ENCODE data around the gene PDIA5.

PDIA5 gene

GRCh38 chr3:123054931-123055330 lies 11.9 kb upstream of the PDIA5 start:
- Histone ChIP-seq H3K4me3 (replicated peaks; ENCODE audit: insufficient read depth, low read length) (no peak overlapping the region), H3K27ac (replicated peaks) (no peak overlapping the region), H3K27me3 (ENCODE audit: insufficient read depth, poor library complexity, severe bottlenecking) (no peaks in the 10 kb centered on the region)
- TF ChIP-seq, protein P1, sequence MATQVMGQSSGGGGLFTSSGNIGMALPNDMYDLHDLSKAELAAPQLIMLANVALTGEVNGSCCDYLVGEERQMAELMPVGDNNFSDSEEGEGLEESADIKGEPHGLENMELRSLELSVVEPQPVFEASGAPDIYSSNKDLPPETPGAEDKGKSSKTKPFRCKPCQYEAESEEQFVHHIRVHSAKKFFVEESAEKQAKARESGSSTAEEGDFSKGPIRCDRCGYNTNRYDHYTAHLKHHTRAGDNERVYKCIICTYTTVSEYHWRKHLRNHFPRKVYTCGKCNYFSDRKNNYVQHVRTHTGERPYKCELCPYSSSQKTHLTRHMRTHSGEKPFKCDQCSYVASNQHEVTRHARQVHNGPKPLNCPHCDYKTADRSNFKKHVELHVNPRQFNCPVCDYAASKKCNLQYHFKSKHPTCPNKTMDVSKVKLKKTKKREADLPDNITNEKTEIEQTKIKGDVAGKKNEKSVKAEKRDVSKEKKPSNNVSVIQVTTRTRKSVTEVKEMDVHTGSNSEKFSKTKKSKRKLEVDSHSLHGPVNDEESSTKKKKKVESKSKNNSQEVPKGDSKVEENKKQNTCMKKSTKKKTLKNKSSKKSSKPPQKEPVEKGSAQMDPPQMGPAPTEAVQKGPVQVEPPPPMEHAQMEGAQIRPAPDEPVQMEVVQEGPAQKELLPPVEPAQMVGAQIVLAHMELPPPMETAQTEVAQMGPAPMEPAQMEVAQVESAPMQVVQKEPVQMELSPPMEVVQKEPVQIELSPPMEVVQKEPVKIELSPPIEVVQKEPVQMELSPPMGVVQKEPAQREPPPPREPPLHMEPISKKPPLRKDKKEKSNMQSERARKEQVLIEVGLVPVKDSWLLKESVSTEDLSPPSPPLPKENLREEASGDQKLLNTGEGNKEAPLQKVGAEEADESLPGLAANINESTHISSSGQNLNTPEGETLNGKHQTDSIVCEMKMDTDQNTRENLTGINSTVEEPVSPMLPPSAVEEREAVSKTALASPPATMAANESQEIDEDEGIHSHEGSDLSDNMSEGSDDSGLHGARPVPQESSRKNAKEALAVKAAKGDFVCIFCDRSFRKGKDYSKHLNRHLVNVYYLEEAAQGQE (IDR thresholded peaks at IDR 0.05; ENCODE audit: insufficient replicate concordance, low read depth) = no peak
- TF ChIP-seq GABPA (IDR thresholded peaks at IDR 0.05; ENCODE audit: low read depth) (no peak), SPI1 (IDR thresholded peaks at IDR 0.05; ENCODE audit: borderline replicate concordance, low read depth) (no peak), CTCF (IDR thresholded peaks at IDR 0.05; ENCODE audit: insufficient read depth, low read length) (no peak), POLR2AphosphoS5 (IDR thresholded peaks at IDR 0.05; ENCODE audit: low read depth) (no peak)
- DNase-seq (ENCODE audit: low read depth in 1 of 2, low spot score in 1 of 2) = no peak

DNA sequence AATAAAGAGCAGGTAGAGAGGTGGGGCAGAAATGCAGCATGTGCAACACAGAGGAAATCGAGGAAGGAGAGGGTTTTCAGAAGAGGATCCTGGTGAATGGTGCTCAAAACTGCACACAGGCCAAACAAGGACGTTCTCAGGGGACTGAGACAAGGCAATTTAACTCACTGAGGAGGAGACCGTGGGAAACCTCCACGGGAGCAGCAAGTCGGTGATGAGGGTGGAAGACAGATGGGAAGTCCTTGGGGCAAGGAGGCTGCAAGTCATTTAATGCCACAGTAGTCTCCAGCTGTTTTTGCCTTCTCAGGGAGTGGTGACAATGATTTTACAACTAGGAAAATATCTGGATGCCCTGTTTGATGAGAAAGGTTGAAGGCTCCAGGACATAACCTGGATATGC lies 11.5 kb upstream of the PDIA5 start:
- Histone ChIP-seq H3K4me3 (replicated peaks; ENCODE audit: insufficient read depth, low read length) (no peak overlapping the region), H3K27me3 (ENCODE audit: insufficient read depth, poor library complexity, severe bottlenecking) (no peaks in the 10 kb centered on the region), H3K27ac (replicated peaks) (no peak overlapping the region)
- TF ChIP-seq, protein P1 (IDR thresholded peaks at IDR 0.05; ENCODE audit: insufficient replicate concordance, low read depth) = no peak
- TF ChIP-seq SPI1 (IDR thresholded peaks at IDR 0.05; ENCODE audit: borderline replicate concordance, low read depth) (no peak), GABPA (IDR thresholded peaks at IDR 0.05; ENCODE audit: low read depth) (no peak), POLR2AphosphoS5 (IDR thresholded peaks at IDR 0.05; ENCODE audit: low read depth) (no peak), CTCF (IDR thresholded peaks at IDR 0.05; ENCODE audit: insufficient read depth, low read length) (no peak)
- no peak for DNase-seq (ENCODE audit: low read depth in 1 of 2, low spot score in 1 of 2)

DNA sequence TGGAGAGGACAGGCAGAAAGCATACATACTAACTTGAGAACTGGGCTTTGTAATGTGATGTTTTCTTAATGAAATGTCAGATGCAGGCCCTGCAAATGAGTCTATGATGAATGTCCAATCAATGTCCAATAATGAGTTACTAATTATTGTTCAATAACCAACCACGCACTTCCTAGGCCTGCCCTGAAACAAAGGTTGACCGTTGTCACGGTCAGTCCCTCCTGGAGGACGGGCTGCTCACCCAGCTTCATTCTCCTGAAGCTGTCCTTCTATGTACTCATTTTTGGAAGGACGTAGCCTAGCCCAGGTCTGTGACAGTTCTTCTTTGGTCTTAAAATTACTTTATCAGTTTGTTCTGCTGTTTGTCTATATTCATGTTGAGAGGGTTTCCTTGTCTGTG lies 8.3 kb upstream of the PDIA5 start:
- Histone ChIP-seq H3K27me3 (ENCODE audit: insufficient read depth, poor library complexity, severe bottlenecking) (no peaks in the 10 kb centered on the region), H3K27ac (replicated peaks) (no peak overlapping the region), H3K4me3 (replicated peaks; ENCODE audit: insufficient read depth, low read length) (no peak overlapping the region)
- DNase-seq (ENCODE audit: low read depth in 1 of 2, low spot score in 1 of 2) = no peak
- TF ChIP-seq POLR2AphosphoS5 (IDR thresholded peaks at IDR 0.05; ENCODE audit: low read depth) (no peak), GABPA (IDR thresholded peaks at IDR 0.05; ENCODE audit: low read depth) (no peak), SPI1 (IDR thresholded peaks at IDR 0.05; ENCODE audit: borderline replicate concordance, low read depth) (no peak), CTCF (IDR thresholded peaks at IDR 0.05; ENCODE audit: insufficient read depth, low read length) (no peak)
- TF ChIP-seq, protein P1 (IDR thresholded peaks at IDR 0.05; ENCODE audit: insufficient replicate concordance, low read depth) = no peak
